ENCODE data around the gene AHDC1. TPM values are rescaled to one million over a fixed set of nuclear protein-coding genes. Genes with fewer than 3 reads are reported as not detected.

AHDC1 gene
- total and polyA plus RNA-seq, 9 of the 15 experiments (the other 6 are each of a cell fraction or from before 2014, with no cell fraction given): 0.21 to 36.4 (median 4.7) TPM

DNA sequence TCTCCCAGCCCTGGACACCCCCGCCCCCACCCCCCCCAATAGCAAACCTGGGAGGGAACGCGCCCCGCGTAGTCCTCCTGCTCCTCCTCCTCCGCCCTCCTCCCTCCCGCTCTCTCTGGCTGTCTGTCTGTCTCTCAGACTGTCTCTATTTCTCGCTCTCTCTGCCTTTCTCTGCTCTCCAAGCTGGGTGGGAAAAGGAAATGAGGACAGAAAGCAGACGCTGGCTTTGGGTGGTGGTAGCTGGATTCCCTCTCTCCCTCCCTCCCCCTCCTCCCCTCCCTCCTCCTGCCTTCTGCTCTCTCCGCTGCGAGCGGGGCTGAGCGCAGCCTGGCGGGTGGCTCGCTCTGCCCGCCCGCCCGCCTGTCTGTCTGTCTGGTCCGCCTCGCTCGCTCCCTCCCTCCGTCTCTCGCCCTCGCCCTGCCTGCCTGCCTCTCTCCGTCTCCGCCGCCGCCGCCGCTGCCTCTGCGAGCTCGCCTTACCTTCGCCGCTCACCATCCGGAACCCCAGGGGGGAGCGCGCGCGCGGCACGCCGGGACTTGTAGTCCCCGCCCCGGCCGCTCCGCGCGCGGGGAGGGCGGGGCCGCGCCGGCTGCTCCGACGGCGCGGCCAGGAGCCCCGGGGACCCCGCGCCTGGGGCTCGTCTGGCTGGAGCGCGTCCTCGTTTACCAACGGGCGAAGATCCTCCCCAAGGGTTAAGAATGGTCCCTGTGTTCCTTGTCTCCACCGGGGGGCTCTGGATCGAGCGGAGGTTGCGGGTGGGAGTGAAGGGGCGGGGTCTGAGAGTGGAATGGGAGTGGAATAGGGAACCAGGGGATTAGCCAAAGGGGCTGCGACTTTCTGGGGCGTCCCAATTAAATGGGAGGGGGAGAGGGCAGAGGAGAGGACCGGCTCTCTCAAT lies at the start of gene AHDC1 (continued):
- TF ChIP-seq, protein P1, sequence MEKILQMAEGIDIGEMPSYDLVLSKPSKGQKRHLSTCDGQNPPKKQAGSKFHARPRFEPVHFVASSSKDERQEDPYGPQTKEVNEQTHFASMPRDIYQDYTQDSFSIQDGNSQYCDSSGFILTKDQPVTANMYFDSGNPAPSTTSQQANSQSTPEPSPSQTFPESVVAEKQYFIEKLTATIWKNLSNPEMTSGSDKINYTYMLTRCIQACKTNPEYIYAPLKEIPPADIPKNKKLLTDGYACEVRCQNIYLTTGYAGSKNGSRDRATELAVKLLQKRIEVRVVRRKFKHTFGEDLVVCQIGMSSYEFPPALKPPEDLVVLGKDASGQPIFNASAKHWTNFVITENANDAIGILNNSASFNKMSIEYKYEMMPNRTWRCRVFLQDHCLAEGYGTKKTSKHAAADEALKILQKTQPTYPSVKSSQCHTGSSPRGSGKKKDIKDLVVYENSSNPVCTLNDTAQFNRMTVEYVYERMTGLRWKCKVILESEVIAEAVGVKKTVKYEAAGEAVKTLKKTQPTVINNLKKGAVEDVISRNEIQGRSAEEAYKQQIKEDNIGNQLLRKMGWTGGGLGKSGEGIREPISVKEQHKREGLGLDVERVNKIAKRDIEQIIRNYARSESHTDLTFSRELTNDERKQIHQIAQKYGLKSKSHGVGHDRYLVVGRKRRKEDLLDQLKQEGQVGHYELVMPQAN (IDR thresholded peaks at IDR 0.05; ENCODE audit: borderline replicate concordance): peak; percentile 85
- TF ChIP-seq, protein P2, sequence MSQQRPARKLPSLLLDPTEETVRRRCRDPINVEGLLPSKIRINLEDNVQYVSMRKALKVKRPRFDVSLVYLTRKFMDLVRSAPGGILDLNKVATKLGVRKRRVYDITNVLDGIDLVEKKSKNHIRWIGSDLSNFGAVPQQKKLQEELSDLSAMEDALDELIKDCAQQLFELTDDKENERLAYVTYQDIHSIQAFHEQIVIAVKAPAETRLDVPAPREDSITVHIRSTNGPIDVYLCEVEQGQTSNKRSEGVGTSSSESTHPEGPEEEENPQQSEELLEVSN (IDR thresholded peaks at IDR 0.05; ENCODE audit: borderline replicate concordance in 1 of 2, extremely low read depth in 1 of 2, insufficient read depth in 1 of 2, insufficient read length in 1 of 2, low read depth in 1 of 2, low read length in 1 of 2, poor library complexity in 1 of 2, severe bottlenecking in 1 of 2): no peak
- peak; percentile 64; the same call in 1 of the 2 replicates for TF ChIP-seq KAT7 (CRISPR knock-in tag; IDR thresholded peaks at IDR 0.05; ENCODE audit: borderline replicate concordance)
- peak; percentile 92 for TF ChIP-seq NFATC3 (IDR thresholded peaks at IDR 0.05)
- no peak for TF ChIP-seq ZNF717 (CRISPR knock-in tag; IDR thresholded peaks at IDR 0.05)
- no peak for TF ChIP-seq MEF2D (tag; conservative IDR thresholded peaks at IDR 0.05; ENCODE audit: low read depth)
- TF ChIP-seq, protein P3, sequence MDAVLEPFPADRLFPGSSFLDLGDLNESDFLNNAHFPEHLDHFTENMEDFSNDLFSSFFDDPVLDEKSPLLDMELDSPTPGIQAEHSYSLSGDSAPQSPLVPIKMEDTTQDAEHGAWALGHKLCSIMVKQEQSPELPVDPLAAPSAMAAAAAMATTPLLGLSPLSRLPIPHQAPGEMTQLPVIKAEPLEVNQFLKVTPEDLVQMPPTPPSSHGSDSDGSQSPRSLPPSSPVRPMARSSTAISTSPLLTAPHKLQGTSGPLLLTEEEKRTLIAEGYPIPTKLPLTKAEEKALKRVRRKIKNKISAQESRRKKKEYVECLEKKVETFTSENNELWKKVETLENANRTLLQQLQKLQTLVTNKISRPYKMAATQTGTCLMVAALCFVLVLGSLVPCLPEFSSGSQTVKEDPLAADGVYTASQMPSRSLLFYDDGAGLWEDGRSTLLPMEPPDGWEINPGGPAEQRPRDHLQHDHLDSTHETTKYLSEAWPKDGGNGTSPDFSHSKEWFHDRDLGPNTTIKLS (IDR thresholded peaks at IDR 0.05; ENCODE audit: borderline replicate concordance, low read depth): peak; percentile 73; the same call in 1 of the 2 replicates
- TF ChIP-seq RBM17 (IDR thresholded peaks at IDR 0.05; ENCODE audit: borderline replicate concordance, low read depth, low read length): no peak
- TF ChIP-seq CHD2 (IDR thresholded peaks at IDR 0.05; ENCODE audit: low read depth, low read length): no peak
- TF ChIP-seq ZNF699 (CRISPR knock-in tag; IDR thresholded peaks at IDR 0.05; ENCODE audit: insufficient replicate concordance): no peak
- no peak for TF ChIP-seq POLR3G (IDR thresholded peaks at IDR 0.05; ENCODE audit: extremely low read depth, insufficient read length, insufficient replicate concordance)
- TF ChIP-seq, protein P4, sequence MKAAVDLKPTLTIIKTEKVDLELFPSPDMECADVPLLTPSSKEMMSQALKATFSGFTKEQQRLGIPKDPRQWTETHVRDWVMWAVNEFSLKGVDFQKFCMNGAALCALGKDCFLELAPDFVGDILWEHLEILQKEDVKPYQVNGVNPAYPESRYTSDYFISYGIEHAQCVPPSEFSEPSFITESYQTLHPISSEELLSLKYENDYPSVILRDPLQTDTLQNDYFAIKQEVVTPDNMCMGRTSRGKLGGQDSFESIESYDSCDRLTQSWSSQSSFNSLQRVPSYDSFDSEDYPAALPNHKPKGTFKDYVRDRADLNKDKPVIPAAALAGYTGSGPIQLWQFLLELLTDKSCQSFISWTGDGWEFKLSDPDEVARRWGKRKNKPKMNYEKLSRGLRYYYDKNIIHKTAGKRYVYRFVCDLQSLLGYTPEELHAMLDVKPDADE (conservative IDR thresholded peaks at IDR 0.05; ENCODE audit: control insufficient read depth, low read depth, low read length): peak; percentile 93
- TF ChIP-seq, protein P5, sequence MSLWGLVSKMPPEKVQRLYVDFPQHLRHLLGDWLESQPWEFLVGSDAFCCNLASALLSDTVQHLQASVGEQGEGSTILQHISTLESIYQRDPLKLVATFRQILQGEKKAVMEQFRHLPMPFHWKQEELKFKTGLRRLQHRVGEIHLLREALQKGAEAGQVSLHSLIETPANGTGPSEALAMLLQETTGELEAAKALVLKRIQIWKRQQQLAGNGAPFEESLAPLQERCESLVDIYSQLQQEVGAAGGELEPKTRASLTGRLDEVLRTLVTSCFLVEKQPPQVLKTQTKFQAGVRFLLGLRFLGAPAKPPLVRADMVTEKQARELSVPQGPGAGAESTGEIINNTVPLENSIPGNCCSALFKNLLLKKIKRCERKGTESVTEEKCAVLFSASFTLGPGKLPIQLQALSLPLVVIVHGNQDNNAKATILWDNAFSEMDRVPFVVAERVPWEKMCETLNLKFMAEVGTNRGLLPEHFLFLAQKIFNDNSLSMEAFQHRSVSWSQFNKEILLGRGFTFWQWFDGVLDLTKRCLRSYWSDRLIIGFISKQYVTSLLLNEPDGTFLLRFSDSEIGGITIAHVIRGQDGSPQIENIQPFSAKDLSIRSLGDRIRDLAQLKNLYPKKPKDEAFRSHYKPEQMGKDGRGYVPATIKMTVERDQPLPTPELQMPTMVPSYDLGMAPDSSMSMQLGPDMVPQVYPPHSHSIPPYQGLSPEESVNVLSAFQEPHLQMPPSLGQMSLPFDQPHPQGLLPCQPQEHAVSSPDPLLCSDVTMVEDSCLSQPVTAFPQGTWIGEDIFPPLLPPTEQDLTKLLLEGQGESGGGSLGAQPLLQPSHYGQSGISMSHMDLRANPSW (CRISPR knock-in tag; IDR thresholded peaks at IDR 0.05): no peak
- no peak for TF ChIP-seq ZNF586 (CRISPR knock-in tag; conservative IDR thresholded peaks at IDR 0.05)
- no peak for TF ChIP-seq JUNB (CRISPR knock-in tag; conservative IDR thresholded peaks at IDR 0.05)

Measured in K562 (cell line).